ENCODE data around the gene MALAT1. TPM values are rescaled to one million over a fixed set of nuclear protein-coding genes. Genes with fewer than 3 reads are reported as not detected.
"Not testable (repeated sequence)": the region's sequence is repeated elsewhere in the genome, so short reads cannot be mapped to it uniquely, and the experiment has no call there.

The MALAT1 gene
- 107 and 234 TPM in 2 replicates for total RNA-seq (2014; rRNA removed; shearing (Covaris generic); ENCODE audit: low replicate concordance)

DNA sequence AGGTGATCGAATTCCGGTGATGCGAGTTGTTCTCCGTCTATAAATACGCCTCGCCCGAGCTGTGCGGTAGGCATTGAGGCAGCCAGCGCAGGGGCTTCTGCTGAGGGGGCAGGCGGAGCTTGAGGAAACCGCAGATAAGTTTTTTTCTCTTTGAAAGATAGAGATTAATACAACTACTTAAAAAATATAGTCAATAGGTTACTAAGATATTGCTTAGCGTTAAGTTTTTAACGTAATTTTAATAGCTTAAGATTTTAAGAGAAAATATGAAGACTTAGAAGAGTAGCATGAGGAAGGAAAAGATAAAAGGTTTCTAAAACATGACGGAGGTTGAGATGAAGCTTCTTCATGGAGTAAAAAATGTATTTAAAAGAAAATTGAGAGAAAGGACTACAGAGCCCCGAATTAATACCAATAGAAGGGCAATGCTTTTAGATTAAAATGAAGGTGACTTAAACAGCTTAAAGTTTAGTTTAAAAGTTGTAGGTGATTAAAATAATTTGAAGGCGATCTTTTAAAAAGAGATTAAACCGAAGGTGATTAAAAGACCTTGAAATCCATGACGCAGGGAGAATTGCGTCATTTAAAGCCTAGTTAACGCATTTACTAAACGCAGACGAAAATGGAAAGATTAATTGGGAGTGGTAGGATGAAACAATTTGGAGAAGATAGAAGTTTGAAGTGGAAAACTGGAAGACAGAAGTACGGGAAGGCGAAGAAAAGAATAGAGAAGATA, at the start of gene MALAT1:
Gene MALAT1, plus strand, starts transcription at position 69 of the 736 bp plus-strand sequence.
- peak; percentile 79 for DNase-seq (ENCODE audit: low read depth)
- in situ Hi-C loops (cut with HindIII; ENCODE audit: low pct_unique_long_range_greater_than_20kb, low sequenced_read_pairs), result no loop called here

DNA sequence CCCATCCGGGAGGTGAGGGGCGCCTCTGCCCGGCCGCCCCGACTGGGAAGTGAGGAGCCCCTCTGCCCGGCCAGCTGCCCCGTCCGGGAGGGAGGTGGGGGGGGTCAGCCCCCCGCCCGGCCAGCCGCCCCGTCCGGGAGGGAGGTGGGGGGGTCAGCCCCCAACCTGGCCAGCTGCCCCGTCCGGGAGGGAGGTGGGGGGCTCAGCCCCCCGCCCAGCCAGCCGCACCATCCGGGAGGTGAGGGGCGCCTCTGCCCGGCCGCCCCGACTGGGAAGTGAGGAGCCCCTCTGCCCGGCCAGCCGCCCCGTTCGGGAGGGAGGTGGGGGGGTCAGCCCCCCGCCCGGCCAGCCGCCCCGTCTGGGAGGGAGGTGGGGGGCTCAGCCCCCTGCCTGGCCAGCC, 47.5 kb upstream of the MALAT1 start:
- DNase-seq (ENCODE audit: low read depth); in situ Hi-C loops (cut with HindIII; ENCODE audit: low pct_unique_long_range_greater_than_20kb, low sequenced_read_pairs): not testable (repeated sequence)

DNA sequence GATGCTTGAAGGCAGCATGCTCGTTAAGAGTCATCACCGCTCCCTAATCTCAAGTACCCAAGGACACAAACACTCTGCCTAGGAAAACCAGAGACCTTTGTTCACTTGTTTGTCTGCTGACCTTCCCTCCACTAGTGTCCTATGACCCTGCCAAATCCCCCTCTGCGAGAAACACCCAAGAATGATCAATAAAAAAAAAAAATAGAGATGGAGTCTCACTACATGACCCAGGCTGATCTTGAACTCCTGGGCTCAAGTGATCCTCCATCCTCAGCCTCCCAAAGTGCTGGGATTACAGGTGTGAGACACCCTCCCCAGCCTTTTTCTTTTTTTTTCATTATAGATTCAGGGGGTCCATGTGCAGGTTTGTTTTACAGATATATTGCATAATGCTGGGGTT, 46.6 kb upstream of the MALAT1 start:
- DNase-seq (ENCODE audit: low read depth); in situ Hi-C loops (cut with HindIII; ENCODE audit: low pct_unique_long_range_greater_than_20kb, low sequenced_read_pairs): not testable (repeated sequence)

DNA sequence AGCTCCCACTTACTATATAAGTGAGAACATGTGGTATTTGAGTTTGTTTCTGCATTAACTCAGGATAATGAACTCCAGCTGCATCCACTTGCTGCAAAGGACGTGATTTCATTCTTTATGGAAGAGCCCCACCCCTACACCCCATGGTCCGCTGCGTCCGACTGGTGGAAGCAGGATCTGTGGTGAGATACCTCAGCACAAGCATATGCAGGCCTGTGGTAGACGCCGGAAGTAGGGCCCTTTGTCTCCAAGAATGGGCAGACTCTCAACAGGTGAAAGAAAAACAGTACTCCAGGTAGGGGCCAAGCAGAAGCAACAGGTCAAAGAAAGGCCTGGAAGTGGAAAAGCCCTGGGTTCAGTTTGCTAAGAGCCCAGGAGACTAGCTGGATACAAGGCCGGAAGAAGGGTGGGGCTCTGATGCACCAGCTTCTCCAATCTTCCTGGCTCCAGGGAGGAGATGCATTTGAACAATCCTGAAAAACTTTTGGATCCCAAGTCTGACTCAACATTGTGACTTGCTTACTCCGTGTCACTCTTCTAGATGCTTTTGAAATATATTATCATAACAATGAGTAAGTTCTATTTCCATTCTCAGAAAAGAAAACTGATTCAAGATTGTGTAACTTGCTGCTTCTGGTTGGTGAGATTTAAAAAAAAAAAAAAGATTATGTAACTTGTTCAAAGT, 45.9 kb upstream of the MALAT1 start:
- in situ Hi-C loops (cut with HindIII; ENCODE audit: low pct_unique_long_range_greater_than_20kb, low sequenced_read_pairs), result no loop called here
- peak; percentile 56 for DNase-seq (ENCODE audit: low read depth)

DNA sequence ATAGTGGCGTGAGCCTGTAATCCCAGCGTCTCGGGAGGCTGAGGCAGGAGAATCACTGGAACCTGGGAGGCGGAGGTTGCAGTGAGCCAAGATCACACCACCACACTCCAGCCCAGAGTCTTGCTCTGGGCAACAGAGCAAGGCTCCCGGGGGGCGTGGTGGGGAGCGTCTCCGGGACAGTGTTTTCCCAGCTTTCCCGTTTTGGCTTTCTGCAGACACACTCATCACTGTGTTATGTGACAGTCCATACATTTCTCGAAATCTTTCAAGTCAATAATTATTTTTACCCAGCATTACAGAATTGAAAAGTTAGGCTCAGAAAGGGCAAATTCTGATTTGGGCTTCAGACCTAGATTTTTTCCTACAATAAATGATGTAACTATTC, 44.5 kb upstream of the MALAT1 start:
- DNase-seq (ENCODE audit: low read depth), result no peak
- in situ Hi-C loops (cut with HindIII; ENCODE audit: low pct_unique_long_range_greater_than_20kb, low sequenced_read_pairs), result no loop called here

DNA sequence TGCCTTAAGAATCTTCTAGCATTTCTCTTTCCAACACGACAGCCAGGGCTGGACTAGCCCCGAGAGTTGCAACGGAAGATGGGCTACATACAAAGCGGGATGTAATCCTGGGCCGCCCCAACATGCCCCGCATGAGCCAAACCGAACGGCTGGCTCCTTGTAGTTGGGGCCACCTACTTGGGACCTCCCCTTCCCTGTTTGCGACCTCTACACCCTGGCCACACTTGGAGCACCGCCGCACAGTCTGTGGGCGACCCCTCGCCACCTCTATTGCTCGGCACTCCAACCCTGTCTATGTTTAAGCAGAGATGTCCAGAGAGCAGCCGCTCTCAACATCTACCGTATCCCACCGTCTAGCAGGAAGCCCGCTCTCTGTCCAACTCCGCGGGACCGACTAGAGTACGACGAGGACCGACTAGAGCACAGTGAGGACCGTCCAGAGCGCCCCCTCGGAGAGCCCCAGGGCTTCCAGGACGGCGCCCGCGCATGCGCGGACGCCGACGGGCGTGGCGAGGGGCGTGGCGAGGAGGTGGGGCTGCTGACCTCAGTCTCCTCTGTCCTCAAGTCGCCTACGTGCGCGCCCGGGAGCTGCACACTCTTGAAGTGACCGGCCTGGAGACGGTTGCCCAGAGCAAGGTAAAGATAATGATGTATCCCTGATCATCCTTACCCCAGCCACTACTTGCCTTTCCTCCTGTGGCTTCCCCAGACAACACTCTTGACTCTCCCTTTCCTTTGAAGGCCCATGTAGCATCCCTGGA, 44.0 kb upstream of the MALAT1 start:
- DNase-seq (ENCODE audit: low read depth), result peak; percentile 91

DNA sequence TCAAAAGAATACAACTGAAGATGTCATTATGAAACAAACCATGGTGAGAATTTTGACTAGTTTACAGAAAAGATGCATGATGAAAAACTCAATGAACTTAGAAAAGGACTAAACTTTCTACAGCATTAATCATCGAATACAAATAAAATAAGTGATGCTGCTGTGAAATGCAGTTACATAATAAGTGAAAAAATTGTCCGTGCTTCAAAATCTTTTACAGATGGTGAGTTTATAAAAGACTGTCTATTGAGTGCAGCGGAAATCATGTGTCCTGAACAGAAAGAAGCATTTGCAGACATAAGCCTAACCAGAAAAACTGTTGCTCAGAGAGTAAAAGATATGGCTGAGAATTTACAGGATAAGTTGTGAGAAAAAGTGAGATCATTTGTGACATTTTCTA, 42.4 kb upstream of the MALAT1 start:
- no peak for DNase-seq (ENCODE audit: low read depth)
- in situ Hi-C loops (cut with HindIII; ENCODE audit: low pct_unique_long_range_greater_than_20kb, low sequenced_read_pairs), result no loop called here

More for the DNA sequence above, 44.0 kb upstream of the MALAT1 start:
- in situ Hi-C loops (cut with HindIII; ENCODE audit: low pct_unique_long_range_greater_than_20kb, low sequenced_read_pairs), result no loop called here

DNA sequence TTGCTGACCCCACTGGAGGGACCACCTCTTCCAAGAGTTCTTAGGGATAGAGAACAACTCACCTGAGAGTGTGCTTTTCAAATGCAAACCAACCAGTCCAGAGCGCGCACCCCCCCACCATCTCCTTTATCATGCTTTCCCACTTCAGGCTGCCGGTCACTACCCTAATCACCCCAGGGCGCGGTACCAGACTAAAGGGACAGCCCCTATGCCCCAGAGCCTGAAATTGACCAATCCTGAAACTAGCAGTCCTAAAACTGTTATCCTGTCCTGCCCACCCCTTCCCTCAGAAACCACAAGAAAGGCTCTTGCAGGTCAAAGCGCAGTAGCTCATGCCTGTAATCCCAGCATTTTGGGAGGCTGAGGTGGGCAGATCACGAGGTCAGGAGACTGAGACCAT, 39.3 kb upstream of the MALAT1 start:
- no peak for DNase-seq (ENCODE audit: low read depth)
- in situ Hi-C loops (cut with HindIII; ENCODE audit: low pct_unique_long_range_greater_than_20kb, low sequenced_read_pairs), result no loop called here

DNA sequence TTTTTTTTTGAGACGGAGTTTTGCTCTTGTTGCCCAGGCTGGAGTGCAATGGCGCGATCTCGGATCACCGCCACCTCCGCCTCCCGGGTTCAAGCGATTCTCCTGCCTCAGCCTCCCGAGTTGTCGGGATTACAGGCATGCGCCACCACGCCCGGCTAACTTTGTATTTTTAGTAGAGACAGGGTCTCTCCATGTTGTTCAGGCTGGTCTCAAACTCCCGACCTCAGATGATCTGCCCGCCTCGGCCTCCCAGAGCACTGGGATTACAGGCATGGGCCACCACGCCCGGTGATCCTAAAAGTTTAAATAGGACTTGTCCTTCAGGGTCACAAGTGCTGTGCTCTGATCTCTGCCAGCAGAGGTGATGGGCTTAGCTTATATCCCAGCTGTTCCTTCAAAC, 33.4 kb upstream of the MALAT1 start:
- in situ Hi-C loops (cut with HindIII; ENCODE audit: low pct_unique_long_range_greater_than_20kb, low sequenced_read_pairs); DNase-seq (ENCODE audit: low read depth): not testable (repeated sequence)

DNA sequence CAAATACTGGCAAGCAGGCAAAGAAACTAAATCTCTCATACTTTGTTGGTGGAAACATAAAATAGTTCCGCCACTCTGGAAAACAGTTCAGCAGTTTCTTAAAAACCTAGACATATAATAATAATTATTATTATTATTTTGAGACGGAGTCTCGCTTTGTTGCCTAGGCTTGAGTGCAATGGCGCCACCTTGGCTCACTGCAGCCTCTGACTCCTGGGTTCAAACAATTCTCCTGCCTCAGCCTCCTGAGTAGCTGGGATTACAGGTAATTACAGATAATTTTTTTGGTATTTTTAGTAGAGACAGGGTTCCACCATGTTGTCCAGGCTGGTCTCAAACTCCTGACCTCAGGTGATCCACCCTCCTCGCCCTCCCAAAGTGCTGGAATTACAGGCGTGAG, 31.5 kb upstream of the MALAT1 start:
- in situ Hi-C loops (cut with HindIII; ENCODE audit: low pct_unique_long_range_greater_than_20kb, low sequenced_read_pairs); DNase-seq (ENCODE audit: low read depth): not testable (repeated sequence)

DNA sequence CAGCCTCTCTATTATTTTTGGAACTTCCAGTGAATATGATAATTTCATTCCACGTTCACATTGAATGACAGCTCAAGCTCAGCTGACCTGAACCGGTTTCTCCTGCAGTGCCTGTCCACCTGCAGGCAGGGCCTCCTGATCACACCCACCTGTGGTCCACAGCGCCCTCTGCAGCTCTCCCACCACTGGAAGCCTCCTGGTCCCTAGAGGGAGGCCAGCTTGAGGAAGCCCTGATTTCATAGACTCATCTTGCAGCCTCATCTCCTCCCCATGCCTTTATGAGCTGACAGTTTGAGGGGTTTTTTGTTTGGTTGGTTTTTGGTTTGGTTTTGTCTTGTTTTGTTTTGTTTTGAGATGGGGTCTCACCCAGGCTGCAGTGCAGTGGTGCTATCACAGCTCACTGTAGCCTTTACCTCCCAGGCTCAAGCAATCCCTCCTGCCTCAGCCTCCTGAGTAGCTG, 29.9 kb upstream of the MALAT1 start:
- no peak for DNase-seq (ENCODE audit: low read depth)
- in situ Hi-C loops (cut with HindIII; ENCODE audit: low pct_unique_long_range_greater_than_20kb, low sequenced_read_pairs), result no loop called here

DNA sequence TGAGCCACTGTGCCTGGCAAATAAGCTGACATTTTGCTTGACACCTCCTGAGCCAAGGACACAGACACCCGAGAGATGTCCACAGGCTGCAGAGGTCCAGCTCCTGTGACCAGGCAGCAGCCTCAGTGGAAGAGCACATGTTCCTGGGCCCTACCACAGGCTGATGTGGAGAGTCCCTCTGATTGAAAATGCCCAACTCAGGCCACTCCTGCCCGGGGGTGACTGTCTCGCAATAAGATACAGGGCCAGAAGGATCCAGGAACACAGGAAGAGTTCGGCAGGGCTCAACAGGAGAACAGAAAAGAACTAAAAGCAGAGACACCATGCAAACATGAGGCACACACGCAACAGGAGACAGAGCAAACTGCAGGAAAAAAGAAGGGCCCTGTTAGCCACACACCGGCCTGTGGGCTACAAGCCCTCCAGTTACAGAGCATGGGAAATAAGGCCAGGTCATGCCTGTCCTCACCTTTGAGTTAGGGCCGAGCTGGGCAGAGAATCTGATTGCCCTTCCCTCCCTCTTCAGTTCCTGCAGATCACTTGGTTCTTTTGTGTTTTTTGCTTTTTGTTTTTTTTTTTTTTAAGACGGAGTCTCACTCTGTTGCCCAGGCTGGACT, 28.3 kb upstream of the MALAT1 start:
- DNase-seq (ENCODE audit: low read depth), result no peak
- in situ Hi-C loops (cut with HindIII; ENCODE audit: low pct_unique_long_range_greater_than_20kb, low sequenced_read_pairs), result no loop called here

DNA sequence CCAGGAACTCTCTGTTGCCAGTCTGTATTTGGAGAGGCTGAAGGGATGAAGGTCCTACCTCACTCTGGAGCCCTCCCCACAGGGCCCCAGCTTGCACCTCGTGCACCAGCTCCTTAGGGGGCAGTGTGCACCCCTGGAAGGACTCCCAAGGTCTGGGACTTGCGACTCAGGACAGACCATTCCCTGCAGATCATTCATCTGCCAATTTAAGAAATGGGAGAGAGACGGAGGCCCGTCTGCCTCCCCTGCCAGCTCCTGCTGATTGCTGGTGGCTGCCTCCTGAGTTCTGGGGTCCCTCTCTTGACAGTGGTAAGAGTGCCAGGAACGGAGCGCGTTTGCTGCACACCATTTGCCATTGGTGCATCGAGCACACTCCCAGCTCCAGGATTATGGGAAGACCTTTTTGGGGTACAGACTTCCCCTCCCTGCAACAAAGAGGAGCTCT, 27.4 kb upstream of the MALAT1 start:
- in situ Hi-C loops (cut with HindIII; ENCODE audit: low pct_unique_long_range_greater_than_20kb, low sequenced_read_pairs), result no loop called here

DNA sequence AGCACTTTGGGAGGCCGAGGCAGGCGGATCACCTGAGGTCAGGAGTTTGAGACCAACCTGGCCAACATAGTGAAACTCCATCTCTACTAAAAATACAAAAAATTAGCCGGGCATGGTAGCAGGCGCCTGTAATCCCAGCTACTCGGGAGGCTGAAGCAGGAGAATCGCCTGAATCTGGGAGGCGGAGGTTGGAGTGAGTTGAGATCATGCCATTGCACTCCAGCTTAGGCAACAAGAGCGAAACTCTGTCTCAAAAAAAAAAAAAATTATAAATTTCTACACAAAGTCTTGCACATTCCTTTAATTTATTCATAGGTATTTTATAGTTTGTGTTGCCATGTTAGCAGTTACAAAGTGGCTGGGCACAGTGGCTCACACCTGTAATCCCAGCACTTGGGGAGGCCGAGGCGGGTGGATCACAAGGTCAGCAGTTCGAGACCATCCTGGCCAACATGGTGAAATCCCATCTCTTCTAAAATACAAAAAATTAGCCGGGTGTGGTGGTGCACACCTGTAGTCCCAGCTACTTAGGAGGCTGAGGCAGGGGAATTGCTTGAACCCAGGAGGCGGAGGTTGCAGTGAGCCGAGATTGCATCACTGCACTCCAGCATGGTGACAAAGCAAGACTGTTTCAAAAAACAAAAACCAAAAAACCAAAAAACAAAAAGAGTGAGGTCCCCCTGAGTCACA, 26.1 kb upstream of the MALAT1 start:
- in situ Hi-C loops (cut with HindIII; ENCODE audit: low pct_unique_long_range_greater_than_20kb, low sequenced_read_pairs); DNase-seq (ENCODE audit: low read depth): not testable (repeated sequence)

More for the DNA sequence above, 27.4 kb upstream of the MALAT1 start:
- DNase-seq (ENCODE audit: low read depth), result no peak

DNA sequence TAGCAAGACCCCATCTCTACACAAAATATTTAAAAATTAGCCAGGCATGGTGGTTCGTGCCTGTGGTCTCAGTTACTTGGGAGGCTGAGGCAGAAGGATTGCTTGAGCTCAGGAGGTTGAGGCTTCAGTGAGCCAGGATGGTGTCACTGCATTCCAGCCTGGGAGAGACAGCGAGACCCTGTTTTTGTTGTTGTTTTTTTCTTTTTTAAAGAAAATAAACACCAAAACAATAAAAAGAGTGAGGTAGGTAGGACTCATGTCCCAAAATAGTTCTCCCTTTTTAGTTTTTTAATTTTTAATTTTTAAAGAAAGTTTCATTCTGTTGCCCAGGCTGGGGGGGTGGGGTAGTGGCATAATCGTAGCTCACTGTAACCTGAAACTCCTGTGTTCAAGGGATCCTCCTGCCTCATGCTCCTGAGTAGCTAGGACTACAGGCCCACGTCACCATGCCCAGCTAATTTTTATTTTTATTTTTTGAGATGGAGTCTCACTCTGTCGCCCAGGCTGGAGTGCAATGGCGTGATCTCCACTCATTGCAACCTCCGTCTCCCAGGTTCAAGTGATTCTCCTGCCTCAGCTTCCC, 25.5 kb upstream of the MALAT1 start:
- DNase-seq (ENCODE audit: low read depth), result no peak
- in situ Hi-C loops (cut with HindIII; ENCODE audit: low pct_unique_long_range_greater_than_20kb, low sequenced_read_pairs), result no loop called here

DNA sequence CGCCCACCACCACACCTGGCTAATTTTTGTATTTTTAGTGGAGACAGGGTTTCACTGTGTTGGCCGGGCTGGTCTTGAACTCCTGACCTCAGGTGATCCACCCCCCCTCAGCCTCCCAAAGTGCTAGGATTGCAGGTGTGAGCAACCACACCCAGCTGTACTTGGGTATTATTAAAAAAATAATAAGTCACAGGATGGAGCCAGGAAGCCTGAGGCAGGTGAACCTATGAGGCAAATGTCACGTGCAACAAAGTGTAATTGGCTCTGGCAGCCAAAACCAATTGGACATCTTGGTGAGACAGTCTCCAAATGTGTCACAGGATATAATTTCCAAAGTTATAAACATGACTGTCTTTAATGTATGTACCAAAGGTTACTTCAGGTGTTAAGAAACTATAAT, 24.0 kb upstream of the MALAT1 start:
- in situ Hi-C loops (cut with HindIII; ENCODE audit: low pct_unique_long_range_greater_than_20kb, low sequenced_read_pairs), result no loop called here
- no peak for DNase-seq (ENCODE audit: low read depth)

DNA sequence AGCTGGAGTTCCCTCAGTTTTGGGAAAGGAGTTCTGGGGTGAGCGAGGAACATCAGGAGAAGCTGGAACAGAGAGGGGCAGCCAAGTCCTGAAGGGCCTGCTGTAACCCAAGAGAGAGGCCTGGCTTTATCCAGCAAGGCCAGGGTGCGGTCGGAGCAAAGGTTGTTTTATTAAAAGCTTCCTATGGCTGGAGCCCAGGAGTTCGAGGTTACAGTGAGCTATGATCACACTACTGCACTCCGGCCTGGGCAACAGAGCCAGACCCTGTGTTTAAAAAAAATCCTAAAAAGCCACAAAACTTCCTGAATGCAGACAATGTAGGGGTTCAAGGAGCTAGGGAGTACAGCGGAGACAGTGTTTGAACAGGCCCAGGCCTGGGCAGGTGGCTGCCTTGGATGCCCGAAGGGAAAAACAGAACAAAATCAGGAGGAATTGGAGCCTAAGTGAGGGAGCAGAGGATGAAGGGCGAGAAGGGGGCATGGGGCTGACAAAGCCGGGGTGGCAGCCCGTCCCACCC, 22.2 kb upstream of the MALAT1 start:
- no peak for DNase-seq (ENCODE audit: low read depth)
- in situ Hi-C loops (cut with HindIII; ENCODE audit: low pct_unique_long_range_greater_than_20kb, low sequenced_read_pairs), result no loop called here
